ENCODE results near the gene OSBPL1A.
"Not testable (repeated sequence)": the region's sequence is repeated elsewhere in the genome, so short reads cannot be mapped to it uniquely, and the experiment has no call there.

Gene OSBPL1A

DNA sequence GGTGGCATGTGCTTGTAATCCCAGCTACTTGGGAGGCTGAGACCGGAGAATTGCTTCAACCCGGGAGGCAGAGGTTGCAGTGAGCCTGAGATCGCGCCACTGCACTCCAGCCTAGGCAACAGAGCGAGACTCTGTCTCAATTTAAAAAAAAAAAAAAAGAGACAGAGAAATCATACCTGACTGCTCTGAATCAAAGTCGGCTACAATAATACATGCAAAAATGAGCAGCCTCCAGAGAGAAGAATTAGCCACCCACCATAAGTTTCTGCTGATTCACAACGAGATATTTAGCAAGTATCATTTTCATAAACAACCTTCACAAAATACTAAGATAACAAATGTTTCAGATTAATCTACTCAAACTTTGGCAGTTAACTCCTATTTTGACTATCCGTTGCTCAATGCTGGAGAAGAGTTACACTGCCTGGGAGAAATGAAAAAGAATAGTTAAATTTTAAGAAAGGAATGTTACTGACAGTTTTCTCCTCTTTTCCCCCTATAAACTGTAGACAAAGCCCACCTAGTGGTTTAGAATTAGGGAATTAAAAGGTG lies 1.5 kb downstream of the OSBPL1A start:
- no peak for DNase-seq

DNA sequence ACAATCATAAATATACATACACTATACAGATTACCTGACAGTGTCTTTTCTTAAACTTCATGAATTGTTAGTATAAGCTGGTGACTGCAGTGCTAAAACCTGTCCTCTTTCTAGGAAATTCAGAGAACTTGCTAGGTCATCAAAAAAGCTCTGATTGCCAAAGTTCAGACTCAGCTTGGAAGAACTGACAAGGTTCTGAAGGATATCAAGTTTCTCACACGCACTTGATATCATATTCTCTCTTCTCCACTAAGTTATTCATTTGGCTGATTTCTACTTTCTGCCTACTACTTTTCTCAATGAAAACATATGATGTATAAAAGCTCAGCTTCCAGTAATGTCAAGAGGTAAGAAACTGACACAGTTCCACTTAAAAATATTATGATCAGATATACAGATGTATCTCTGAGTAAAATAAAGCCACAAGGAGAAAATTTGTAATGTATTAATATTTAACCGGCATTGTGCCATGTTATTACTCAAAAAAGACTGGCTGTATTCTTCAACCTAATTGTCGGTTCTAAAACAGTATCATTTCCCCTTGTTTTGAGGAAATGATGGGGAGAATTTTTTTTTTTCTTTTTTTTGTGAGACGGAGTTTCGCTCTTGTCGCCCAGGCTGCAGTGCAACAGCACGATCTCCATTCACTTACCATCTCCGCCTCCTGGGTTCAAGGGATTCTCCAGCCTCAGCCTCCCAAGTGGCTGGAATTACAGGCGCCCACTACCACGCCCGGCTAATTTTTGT lies 2.4 kb downstream of the OSBPL1A start:
- DNase-seq: no peak

DNA sequence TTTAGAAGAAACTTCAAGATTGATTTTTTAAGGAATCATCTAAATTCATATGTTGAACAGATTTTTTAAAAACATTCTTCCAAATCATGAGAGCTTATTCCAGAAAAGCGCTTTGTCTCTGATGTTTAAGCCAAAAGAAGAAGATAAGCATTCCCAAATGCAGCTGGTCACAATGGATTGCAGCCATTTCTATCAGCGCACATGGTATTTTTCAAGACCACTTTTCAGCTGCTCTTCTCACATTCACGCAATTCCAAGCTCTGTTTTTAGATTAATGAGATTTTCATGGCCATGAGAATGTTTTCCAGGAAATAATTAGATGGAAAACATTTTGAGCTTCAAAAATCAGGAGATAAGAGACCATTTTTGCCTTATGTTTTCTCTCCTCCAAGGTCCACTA lies 8.7 kb downstream of the OSBPL1A start:
- no peak for DNase-seq

DNA sequence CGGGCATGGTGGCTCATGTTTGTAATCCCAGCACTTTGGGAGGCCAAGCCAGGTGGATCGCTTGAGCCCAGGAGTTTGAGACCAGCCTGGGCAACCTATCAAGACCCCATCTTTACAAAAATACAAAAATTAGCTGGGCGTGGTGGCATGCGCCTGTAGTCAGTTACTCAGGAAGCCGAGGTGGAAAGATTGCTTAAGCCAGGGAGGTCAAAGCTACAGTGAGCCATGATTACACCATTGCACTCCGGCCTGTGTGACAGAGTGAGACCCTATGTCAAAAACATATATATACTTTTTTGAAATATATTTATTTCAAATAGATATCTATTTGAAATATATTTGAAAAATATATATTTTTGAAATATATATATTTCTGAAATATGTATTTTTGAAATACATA lies 10.9 kb downstream of the OSBPL1A start:
- no peak for DNase-seq

DNA sequence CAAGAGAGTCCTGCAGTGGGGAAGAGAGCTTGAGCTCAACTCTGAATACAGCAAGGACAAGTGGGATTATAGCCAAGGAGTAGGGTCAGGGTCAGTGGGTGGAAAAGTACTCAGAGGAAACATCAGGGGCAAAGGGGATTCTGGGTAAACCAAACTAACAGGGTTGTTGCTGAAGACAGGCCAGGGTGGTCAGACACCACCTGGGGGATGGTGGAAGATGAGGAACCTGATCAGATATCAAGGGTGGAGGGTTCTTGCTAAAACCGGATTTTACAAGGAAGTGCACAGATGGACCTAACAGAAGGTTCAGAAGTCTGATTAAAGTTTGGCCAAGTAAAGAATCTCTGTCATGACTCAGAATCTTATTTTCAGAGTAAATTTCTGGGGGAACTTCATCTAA lies 16.5 kb downstream of the OSBPL1A start:
- DNase-seq: no peak

DNA sequence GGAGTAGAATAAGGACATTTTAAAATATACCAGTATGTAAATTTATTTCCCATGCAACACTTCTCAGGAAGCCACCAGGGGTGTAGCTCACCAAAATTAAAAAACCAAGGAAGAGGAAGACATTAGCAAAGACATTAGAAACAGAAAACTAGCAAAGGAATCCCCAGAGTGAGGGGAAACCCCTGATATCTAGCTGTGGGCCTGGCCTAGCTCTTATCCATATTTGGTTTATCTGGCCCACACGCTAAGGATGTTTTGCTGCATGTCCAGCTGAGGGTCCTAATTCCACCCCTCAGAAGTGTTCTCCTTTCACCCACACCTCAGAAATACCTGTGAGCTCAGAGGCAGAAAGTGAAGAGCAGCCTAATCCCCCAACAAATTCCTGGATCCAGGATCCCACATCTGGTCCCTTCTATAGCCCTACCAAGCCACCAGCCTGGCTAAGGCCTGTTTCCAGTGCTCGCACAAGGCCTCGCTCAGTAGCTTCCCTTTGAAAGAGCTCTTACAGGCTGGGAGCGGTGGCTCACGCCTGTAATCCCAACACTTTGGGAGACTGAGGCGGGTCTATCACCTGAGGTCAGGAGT lies 17.4 kb downstream of the OSBPL1A start:
- no peak for DNase-seq

DNA sequence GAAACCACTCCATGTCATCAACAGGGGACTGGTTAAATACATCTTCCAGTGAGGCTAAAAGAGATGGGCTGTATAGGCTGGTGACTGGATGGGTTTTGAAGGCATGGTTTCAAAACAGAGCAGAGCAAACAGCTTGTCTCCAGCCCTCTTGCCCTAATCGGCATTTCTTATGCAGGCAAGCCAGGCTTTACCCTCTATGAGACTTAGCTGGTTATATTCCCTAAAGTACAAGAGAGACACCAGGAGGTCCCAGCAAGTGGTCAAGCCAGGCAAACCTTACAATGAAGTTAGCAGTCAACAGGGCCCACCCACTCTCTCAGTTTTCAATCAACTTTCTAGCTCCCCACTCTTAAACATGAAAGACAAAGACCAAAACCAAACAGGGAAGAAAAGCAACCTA lies 19.0 kb downstream of the OSBPL1A start:
- DNase-seq: no peak

DNA sequence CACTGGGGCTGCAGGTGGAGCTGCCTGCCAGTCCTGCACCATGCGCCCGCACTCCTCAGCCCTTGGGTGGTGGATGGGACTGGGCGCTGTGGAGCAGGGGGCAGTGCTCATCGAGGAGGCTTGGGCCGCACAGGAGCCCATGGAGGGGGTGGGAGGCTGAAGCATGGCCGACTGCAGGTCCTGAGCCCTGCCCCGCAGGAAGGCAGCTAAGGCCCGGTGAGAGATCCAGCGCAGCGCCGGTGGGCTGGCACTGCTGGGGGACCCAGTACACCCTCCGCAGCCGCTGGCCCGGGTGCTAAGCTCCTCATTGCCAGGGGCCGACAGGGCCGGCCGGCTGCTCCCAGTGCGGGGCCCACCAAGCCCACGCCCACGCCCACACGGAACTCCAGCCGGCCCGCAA lies 21.1 kb downstream of the OSBPL1A start:
- not testable (repeated sequence) for DNase-seq

DNA sequence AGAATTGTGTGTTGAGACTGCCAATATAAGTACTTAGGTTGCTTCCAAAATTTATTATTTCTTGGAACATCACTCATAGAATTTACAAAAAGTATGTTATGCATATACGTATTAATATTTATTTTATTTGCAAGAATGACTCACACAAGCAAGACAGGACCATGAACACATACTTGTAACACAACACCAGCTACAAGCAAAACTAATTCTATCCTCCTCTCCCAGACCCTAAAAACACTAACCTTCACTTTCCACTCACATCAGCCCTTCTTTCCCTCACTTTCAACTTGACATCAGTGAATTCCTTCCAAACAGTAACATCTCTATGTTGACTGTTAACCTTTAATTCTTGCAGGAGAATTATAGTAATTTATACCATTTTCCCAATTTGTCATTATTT lies 24.3 kb downstream of the OSBPL1A start:
- no peak for DNase-seq

DNA sequence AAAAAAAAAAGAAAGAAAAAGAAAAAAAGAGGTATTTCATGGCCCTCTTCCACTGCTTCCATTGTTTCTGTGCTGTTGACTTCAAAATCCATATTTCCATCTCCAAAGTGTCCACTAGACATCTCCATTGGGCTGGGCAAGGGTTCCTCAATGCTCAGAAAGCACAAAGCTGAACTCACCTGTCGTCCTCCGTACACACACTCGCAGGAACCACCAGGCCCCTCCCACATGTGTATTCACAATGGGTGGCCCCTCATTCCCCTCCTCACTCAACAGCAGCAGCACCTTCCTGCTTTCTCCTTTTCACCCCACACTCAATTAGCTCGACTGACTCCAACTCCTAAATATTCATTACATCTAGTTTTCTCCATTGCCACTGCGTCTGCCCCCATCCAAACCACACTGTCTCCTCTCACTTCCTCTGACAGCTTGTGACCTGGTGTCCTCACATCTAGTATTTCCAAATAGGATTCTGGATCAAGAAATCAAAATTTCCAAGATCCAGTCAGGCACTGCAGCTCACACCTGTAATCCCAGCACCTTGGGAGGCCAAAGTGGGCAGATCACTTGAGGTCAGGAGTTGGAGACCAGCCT lies 25.2 kb downstream of the OSBPL1A start:
- no peak for DNase-seq

DNA sequence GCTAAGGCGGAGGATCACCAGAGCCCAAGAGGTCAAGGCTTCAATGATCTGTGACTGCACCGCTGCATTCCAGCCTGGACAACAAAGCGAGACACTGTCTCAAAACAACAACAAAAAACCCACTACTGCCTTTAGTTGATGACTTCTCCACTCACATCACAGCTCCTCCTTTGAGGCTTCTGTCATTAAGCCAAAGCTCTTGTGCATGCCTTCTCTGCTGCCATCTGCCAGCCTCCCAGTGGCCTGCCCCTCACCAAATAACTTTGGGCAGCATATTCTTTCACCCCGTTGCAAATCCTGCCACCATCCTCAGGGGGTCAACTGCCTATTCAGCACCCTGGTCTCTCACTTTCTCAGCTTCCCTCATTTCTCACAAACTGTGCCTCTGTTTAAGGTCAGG lies 27.5 kb downstream of the OSBPL1A start:
- DNase-seq: peak in 1 of 2 experiments; percentile 21

DNA sequence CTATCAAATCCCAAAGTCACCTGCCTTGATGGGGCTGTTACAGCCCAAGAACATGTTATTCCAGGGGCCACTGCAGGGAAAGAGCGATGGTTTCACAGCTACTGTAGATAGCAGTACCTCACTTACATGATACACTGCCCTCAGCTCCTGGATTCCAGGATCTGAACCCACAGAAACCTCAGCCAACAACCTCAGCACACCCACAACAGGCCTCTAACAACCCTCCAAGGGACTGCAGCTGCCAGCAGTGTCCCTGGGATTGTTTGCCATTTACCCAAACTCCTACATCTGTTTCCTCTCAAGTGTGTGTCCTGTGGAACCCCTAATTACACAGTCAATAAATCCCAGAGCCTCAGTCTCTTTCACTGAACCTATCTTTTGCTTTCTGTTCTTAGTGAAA lies 28.2 kb downstream of the OSBPL1A start:
- no peak for DNase-seq

DNA sequence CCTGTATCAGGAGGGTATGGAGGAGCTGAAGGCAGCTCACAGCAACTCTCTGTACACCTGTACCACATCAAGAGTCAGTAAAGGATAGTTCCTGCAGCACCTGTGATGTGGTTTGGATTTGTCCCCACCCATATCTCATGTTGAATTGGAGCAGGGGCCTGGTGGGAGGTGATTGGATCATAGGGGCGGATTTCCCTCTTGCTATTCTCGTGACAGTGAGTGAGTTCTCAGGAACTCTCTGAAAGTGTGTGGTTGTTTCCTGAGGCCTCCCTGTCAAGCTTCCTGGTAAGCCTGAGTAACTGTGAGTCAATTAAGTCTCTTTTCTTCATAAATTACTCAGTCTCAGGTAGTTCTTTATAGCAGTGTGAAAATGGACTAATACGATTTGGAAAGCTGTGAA lies 28.9 kb downstream of the OSBPL1A start:
- no peak for DNase-seq

DNA sequence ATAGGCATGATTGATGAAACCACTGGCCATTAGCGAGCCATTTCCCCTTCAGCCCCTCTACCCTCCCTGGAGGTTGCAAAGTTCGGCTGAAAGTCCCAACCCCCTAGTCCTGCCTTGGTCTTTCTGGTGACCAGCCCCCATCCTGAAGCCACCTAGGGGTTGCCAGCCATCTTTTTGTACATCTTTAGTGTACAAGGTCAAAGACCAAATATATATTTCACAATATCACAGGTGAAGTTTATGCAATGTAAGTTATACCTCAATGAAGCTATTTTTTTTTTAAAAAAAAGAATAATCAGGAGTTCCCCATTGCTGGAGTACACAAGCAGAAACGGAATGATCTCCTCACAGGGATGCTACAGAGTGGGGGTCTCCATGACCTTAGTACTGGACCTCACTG lies 31.3 kb downstream of the OSBPL1A start:
- DNase-seq: no peak

DNA sequence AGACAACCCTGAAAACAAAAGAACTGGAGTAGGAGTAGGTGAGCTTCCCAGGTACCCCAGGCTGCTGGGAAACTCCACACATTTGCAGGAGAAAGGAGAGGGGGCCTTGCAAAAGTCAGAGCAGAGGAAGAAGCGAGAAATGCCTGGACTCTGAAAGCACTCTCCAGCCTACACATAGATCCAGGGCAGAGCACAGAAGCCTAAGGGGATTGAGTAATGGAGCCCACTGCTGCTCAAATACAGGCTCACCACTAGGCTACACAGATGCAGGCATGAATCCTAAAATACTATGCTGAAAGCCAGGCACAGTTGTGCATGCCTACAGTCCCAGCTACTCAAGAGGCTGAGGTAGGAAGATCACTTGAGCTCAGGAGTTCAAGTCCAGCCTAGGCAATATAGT lies 33.4 kb downstream of the OSBPL1A start:
- DNase-seq: no peak

DNA sequence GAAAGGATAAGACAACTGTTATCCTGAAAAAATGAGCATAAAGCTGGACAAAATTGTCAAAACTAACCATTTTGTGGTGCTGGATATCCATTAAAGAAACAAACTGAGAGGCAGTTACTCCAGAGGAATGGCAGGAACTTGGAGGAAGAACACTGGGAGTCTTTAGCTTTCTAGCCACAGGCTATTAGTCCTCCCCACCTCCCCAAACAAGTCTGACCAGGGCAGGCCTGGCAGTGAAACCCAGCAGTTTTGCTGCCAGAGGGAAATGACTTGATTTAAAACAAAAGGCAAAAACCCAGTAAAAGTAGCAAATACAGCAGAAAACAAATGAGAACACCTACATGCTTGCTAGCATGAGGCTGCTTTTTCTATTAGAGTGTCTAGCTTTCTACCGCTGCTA lies 34.9 kb downstream of the OSBPL1A start:
- DNase-seq: no peak

DNA sequence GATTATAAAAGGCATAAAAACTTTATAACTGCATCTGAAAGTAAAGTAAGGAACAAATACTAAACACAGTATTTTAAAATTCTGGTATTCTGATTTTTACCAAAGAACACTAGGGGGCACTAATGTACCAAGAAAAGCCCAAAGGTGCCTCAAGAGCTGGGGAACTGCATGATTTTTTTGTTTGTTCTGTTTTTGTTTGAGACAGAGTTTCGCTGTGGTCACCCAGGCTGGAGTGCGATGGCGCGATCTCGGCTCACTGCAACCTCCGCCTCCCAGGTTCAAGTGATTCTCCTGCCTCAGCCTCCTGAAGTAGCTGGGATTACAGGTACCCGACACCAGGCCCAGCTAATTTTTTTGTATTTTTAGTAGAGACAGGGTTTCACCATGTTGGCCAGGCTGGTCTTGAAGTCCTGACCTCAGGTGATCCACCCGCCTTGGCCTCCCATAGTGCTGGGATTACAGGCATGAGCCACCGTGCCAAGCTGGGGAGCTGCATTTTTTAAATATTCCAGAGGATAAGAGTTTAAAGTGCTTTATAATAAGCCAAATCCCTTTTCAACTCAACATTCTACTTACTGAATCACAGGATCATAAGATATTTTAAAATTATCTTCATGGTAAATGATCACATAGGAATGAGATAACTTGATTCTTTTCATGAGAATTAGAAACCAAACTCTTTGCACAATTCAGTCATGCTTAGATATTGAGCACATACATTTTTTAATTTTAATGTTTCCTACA lies 37.7 kb downstream of the OSBPL1A start:
- DNase-seq: peak; percentile 2 to 66

DNA sequence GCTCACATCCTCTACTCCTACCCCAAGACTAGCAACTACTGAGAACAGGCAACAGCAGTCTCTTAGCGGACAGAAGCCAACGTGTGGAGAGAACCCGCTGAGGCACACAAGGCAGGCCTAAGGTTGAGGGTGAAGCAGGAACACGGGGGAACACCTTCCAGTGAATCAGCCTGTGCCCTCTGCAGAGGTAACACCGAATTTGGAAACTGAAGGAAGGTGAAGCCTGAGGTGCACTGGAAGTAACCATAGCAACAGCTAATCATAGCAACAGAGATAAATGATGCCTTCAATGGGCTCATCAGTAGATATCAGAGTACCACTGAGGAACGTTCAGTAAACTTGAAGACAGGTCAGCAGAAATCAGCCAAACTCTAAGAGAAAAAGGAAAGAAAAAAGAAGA lies 43.3 kb downstream of the OSBPL1A start:
- DNase-seq: no peak

DNA sequence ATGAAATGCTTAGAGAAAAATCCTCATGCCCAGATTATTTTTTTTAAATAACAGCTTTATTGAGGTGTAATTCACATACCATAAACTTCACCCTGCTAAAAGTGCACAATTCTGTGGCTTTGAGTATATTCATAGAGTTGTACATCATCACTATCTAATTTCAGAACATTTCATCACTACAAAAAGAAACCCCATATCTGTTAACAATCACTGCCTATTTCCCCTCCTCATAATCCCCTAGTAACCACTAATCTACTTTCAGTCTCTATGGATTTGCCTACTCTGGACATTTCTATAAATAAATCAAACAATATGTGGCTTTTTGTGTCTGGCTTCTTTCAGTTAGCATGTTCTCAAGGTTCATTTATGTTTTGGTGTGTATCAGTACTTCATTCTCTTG lies 51.4 kb downstream of the OSBPL1A start:
- DNase-seq: no peak

DNA sequence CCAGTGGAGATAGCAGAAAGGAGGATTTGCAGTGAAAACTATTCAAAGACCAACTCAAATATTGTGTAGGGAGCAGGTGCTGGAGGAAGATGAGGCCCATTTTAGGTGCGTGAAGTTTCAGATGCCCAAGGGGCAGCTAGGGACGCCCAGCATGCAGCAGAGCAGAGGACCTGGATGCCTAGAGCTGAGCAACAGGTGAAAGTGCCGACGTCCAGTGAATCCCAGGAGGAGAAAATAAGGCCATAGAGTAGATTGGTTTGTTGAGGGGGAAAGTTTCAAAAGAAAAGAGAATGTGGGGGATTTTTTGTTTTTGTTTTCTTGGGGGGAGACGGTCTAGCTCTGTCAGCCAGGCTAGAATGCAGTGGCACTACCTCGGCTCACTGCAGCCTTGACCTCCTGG lies 53.1 kb downstream of the OSBPL1A start:
- DNase-seq: no peak

DNA sequence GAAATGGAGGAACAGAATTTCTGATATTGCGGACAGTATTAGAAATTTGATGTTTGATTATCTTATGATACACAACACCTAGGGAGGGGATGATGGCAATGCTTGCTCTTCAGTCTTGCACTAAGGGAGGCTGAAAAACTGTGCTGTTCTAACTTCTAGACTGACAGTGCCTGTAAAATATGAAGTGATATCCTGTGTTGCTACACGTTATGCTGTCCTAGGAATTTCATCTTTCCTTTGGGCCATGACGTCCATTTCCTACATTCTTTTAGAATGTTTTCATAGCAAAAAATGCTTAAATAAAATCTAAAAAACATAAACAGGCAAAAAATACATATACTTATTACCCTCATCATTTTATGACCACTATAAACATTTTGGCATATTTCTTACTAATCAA lies 55.3 kb downstream of the OSBPL1A start:
- no peak for DNase-seq

DNA sequence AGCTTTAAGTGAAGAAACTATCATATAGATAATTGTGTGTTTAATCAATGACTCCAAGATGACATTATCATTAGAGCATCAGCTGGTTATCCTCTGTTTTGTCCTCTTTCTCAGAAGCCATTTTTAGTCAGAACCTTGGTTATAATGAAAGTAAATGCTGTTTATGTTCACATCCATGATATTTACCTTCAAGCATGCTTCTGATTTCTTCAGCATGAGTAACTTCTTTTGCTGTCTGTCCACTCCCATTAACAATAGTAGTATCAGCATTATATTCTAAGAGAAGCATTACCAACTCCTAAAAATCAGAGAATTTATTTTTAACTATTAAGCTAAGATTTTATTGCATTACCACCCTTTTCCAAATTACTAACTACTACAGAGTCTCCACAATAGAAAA lies 56.3 kb downstream of the OSBPL1A start:
- no peak for DNase-seq

DNA sequence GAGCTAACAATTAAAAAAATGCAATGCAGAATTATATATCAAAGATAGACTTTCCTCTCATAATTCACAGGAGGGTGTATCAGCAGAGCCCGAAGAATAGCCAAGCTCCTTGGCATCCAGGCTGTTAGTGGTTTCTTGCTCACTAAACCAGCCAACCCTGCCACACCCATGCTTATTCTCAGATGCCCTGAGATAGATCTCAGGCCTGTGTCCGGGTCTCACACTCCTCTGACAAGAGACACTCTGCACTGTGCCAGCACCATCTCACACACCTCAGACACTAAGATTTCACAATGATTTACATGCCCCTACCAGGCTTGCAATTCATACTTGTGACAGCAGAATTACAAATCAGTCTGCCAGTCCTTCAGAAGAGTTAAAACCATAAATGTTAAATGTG lies 64.5 kb downstream of the OSBPL1A start:
- no peak for DNase-seq

DNA sequence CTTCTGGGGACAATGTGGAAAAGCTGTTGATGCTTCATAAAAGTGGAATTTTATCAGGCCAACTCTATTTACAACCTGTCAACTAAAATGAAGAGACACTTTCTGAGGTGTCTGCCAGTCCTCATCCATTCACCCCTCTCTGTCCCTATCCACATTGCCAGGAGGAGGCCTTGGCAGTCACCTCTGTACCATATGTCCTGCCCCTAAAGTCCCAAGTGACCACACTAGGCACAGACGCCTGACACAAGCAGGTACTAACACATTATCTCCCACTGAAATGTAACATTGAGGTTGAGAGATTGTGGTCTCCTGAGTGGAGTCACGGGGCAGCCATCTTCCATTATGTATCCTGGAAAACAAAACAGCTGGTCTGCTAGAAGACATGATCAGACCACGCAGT lies 71.4 kb downstream of the OSBPL1A start:
- DNase-seq: no peak

Measured in NCI-H446 (cell line).